HCT116 (cell line): ENCODE results near the gene RHBDF2.

Source experiments
- CTCF ChIP-seq, 3 experiments: fragments of 200-600 bp in 1 of 3; sonication (generic) in 1 of 3; IDR thresholded peaks in 2 of 3; conservative IDR thresholded peaks in 1 of 3; 2 replicates each; pipeline ENCODE4 v1.5.1; 2012 to 2017; ENCODE audit warnings: low read depth in 2 of 3, low read length in 2 of 3, antibody characterized with exemption in 1 of 3, borderline replicate concordance in 1 of 3, control low read depth in 1 of 3, mild to moderate bottlenecking in 1 of 3, mixed read lengths in 1 of 3, mixed run types in 1 of 3, moderate library complexity in 1 of 3; ENCODE audit not compliant: insufficient read depth in 1 of 3
- ELF1 ChIP-seq: IDR thresholded peaks from 2 replicates; pipeline ENCODE4 v1.6.1; 2012; ENCODE audit warnings: low read depth, borderline replicate concordance
- JUND ChIP-seq: IDR thresholded peaks from 2 replicates; pipeline ENCODE4 v1.6.1; 2012
- POLR2A ChIP-seq: IDR thresholded peaks from 2 replicates; pipeline ENCODE4 v1.7.0; 2011; ENCODE audit warnings: borderline replicate concordance; ENCODE audit not compliant: insufficient read depth, insufficient read length; ENCODE audit errors: extremely low read depth
- REST ChIP-seq: IDR thresholded peaks from 2 replicates; pipeline ENCODE4 v1.6.1; 2012; ENCODE audit warnings: low read depth
- SP1 ChIP-seq: IDR thresholded peaks from 2 replicates; pipeline ENCODE4 v1.6.1; 2012; ENCODE audit warnings: low read depth
- ZFX ChIP-seq: fragments of 450-650 bp; IDR thresholded peaks from 2 replicates; pipeline ENCODE4 v1.6.1; 2017
- ZNF274 ChIP-seq: fragments of 200-500 bp; sonication (Bioruptor generic); IDR thresholded peaks from 2 replicates; pipeline ENCODE4 v1.6.1; 2014; ENCODE audit warnings: mild to moderate bottlenecking, low read depth, low read length, inconsistent platforms

- TF ChIP-seq SP1, result no peak
- peak; percentile 62 for TF ChIP-seq POLR2A
- no peak for TF ChIP-seq ZNF274
- no peak for TF ChIP-seq JUND
- peak in 1 of 3 experiments; percentile 11; a peak in 1 of 6 replicates for TF ChIP-seq CTCF (IDR thresholded peaks at IDR 0.05 in 2 of 3, conservative IDR thresholded peaks at IDR 0.05 in 1 of 3; ENCODE audit: borderline replicate concordance in 1 of 3, insufficient read depth in 1 of 3, low read depth in 2 of 3, low read length in 2 of 3)
- TF ChIP-seq REST, result no peak
- no peak for TF ChIP-seq ZFX
- no peak for TF ChIP-seq ELF1
Observed at GRCh38 chr17:76527430-76528111, 26.3 kb upstream of the RHBDF2 start.
